GM19099 (cell line): ENCODE data around the gene STK40.
A peak's percentile ranks its signal among the peaks of the same experiment; 100 is the strongest.

Source experiments
- POLR2A ChIP-seq: IDR thresholded peaks from 3 replicates; pipeline ENCODE4 v1.6.1; 2011; ENCODE audit warnings: low read depth; ENCODE audit not compliant: insufficient read length; ENCODE audit errors: extremely low read depth

STK40 gene

GRCh38 chr1:36401602-36402503 is 16.1 kb upstream of the STK40 start:
- no peak for TF ChIP-seq POLR2A

GRCh38 chr1:36400825-36401601 is 15.3 kb upstream of the STK40 start:
- peak; percentile 19 for TF ChIP-seq POLR2A

GRCh38 chr1:36400514-36400824 is 14.7 kb upstream of the STK40 start:
- no peak for TF ChIP-seq POLR2A

DNA sequence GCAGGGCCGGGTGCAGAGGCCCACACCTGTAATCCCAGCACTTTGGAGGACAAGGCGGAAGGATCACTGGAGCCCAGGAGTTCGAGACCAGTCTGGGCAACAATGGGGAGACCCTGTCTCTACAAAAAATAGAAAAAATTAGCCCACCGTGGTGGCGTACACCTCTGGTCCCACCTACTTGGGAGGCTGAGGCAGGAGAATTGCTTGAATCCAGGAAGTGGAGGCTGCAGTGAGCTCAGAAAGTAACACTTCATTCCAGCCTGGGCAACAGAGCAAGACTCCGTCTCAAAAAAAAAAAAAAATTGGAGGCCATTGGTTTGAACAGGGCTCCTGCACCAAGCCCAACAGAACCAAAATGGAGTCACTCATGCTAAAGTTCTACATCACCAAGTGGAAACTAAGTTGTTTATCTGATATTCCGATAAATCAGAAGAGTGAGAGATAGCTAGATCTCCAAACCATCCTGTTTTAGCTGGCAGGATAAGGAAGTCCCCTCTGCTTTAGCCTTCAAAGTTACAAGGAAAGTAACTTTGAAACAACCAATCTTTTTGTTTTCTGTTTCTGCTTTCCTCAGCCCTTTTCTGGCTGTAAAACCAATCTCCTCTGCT is 12.8 kb upstream of the STK40 start:
- TF ChIP-seq POLR2A: no peak

DNA sequence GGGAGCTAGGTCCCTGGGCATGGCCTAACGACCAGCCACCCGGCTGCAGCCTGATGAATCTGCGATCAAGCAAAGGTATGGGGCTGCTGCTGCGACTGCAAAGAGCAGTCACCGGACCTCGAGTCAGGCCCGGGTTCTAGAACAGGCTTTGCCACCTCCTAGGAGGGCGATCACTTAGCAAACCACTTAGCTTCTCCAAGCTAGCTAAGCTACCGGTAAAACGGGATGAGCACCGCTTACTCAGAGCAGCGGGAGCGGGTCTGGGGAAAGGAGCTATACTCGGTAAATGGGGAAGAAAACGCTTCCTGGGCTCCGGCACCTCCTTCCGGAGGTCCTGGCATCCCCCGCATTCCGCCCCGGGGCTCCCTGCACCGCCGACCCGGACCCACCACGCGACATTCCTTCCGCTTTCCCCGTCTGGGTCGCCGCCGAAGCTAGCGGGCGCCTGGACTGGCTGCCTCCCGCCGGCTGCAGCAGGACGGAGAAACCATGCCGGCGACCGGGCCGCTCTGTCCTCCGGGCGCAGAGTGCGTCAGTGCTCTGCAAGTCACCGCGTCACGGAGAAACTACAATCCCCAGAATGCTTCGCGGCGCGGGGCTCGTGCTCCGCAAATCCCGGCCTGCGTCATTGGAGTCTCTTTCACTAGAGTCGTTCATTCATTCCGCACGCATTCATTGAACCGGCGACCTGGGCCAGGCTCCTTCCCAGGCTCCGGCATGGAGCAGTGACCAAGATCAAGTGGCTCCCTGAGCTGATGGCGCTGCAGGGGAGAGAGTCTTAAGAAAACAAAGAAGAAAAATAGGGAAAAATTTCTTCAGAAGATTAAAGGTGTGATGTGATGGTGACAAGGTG is 11.9 kb upstream of the STK40 start, which contains the start of gene LSM10:
Gene LSM10 (minus strand): TSS at position 531 of the 853 bp plus-strand sequence. CDS start 3,779 bp downstream, outside the sequence.
- peak; percentile 84 for TF ChIP-seq POLR2A

DNA sequence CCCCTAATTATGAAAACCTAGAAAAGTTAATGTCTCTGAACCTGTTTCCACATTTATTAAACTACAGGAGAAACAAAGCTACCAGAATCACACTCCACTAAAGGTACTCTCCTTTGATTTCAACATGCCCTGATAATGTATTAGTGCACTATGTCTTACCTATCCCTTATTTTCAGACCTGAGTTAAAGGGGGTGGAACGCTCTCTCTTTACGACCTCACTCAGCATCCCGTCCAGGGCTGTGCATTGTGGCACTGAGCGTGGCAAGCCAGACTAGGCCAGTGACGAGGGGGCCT is 11.3 kb upstream of the STK40 start:
- TF ChIP-seq POLR2A: no peak

DNA sequence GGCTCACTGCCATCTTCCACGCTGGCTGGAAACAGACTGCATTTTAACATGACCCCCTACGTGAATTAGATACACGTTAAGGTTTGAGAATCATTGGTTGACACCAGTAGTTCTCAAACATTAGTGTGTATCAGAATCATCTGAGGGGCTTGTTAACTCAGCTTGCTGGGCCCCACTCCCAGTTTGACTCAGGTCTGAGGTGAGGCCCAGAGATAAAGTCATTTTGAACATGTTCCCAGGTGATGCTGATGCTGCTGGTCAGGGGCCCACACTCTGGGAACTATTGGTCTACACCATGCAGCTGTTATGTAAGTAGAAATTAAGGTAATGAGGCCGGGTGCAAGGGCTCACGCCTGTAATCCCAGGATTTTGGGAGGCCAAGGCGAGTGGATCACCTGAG is 10.6 kb upstream of the STK40 start:
- no peak for TF ChIP-seq POLR2A

DNA sequence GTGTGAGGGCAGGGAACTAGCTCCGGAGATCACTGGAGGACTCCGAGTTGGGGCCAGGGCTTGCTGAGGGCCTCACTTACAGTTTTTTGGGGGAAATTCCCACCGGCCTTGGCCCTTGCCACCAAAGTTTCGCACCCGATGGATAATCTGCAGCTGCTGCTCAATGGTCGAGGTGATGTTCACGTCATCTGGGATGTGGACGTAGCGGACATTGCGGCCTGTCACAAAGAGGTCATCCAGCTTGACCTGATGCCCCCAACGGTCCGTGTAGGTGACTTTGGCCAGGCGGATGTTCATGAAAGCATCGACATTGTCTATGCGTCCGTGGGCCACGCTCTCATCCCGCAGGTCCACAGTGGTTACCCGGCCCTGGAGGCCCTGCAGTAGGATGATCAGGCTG is 8.0 kb upstream of the STK40 start:
- TF ChIP-seq POLR2A: no peak

DNA sequence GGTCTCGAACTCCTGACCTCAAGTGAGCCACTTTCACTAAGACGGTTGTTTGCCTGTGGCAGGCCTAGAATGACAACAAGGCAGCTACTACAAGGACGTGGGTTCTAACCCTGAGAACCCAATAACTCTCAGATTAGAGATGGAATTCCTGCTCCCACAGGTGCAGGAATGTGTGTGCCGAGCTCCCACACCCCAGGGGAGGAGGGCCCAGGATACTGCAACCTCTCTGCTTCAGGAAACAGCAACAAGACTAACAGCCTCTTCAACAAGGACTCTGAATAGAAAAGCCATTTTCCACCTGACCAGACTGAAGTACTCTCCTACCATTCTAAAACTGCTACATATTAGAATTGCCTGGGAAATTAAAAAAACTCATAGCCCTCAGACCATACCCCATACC is 7.1 kb upstream of the STK40 start:
- no peak for TF ChIP-seq POLR2A

- TF ChIP-seq POLR2A: no peak
Observed at GRCh38 chr1:36391271-36391670, 5.5 kb upstream of the STK40 start.

DNA sequence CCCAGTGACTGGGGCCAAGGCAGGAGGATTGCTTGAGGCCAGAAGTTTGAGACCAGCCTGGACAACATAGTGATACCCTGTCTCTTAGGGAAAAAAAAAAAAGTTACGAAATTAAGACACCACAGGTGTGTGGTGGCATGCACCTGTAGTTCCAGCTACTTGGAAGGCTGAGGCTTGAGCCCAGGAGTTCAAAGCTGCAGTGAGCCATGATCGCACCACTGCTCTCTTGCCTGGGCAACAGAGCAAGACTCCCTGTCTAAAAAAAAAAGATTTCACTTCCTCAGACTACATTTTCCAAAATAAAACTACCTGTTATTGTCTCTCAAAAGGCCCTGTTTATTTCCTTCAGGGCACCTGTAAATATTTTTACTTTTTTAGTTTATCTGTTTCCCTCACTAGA is 4.7 kb upstream of the STK40 start:
- TF ChIP-seq POLR2A: no peak

DNA sequence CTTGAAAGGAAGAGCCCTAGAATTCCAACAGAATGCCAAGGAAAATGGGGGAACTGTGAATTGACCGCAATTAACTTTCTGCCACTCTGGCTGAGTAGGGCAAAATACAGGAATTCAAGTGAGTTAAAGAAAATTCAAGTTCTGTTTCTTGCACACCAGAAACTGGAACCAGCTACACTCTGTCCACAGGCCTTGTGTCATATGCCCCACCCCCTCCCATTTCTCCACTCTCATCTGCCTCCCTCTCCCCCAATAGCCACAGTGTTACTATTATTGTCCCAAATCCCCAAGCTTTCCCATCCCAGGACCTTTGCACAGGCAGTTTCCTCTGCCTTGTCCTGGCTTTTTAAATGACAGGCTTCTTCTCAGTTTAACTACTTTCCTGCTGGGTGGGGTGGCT is 4.3 kb upstream of the STK40 start:
- TF ChIP-seq POLR2A: peak; percentile 24

- no peak for TF ChIP-seq POLR2A
Observed at GRCh38 chr1:36389261-36389660, 3.5 kb upstream of the STK40 start.

GRCh38 chr1:36387141-36387949 is 1.6 kb upstream of the STK40 start:
- no peak for TF ChIP-seq POLR2A
